HG03521 (cell line): ENCODE results near the gene ADGRD1.
"Not testable (repeated sequence)": the region's sequence is repeated elsewhere in the genome, so short reads cannot be mapped to it uniquely, and the experiment has no call there.

Experiments
- ATAC-seq: cut with Tn5 transposase; IDR thresholded peaks from one replicate; pipeline ENCODE4 v1.9.1; 2021; ENCODE audit warnings: mild to moderate bottlenecking, moderate library complexity; ENCODE audit not compliant: unreplicated experiment

ADGRD1 gene

DNA sequence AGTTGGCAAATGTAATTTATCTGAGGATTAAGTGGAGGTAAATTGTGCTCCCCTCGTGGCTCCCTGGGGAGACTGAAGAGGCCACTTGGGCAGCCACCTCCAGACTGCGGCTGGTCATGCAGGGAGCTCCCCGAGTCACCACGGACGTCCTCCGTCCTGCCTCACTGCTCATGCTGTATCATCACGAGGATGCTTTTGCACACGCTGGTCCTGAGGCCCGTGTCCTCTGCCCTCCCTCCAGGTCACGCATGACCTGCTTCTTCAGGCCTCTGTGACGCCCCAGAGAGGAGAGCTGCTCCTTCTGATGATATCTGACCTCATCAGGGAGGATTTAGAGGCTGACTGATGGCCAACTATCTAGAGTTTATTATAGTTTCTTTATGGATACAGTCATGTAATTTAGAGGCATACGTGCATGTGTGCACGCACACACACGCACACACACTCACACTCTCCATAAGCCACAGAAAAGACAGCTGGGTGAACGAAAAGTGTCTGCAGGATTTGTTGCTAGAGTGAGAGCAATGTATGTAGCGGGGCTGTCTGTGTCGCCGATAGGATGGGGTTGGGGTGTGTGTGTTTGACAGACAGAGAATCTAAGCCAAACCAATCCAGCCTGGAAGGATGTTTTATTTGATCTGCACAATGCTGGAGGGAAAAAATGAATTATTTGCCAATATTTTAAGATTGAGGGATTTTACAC lies 160.0 kb downstream of the ADGRD1 start:
- ATAC-seq: no peak

DNA sequence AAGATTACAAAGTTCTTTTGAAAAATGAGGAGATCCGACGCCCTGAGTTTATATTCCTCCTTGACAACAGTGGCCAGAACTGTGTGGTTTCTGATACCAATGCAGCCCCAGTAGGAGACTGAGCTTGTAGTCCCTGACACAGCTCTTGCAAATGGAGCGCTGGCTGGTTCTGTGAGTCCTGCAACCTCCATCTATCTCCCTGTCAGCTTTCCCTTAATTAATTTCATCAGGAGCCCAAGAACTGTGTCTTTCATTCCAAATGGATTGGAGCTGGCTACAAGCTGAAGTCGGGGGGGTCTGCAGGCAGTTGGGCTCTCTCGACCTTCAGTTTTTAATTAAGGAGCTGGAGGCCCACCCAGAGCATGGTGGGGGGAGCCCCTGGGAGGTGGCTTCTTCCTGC lies 160.6 kb downstream of the ADGRD1 start:
- no peak for ATAC-seq

DNA sequence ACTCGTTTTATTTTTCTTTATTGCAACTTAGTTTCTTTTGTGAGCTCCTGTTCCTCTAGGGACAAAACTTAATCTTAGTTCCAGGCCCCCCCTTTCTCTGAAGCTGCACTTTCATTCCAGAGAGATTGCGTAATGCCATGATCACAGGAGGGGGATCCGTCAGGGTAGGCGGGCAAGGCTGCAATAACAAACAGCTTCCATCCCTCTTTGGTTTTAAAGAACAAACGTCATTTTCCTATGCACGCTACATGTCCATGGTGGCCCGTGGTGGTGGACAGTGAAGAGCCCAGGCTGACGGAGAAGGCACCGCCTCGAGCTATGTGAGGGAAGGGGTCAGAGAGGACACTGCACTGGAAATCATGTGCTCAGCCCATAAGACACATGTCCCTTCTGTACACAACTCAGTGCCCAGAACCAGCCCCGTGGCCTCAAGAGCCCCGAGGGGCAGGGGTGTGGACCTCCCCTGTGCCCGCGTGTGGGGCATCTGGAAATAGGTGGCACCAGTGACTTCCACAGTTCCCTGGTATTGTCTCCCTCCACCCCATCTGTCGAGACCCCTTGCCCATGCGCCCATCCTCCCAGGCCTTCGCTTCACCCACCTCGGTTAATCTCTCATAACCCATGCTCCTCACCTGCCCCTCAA lies 161.4 kb downstream of the ADGRD1 start:
- no peak for ATAC-seq

DNA sequence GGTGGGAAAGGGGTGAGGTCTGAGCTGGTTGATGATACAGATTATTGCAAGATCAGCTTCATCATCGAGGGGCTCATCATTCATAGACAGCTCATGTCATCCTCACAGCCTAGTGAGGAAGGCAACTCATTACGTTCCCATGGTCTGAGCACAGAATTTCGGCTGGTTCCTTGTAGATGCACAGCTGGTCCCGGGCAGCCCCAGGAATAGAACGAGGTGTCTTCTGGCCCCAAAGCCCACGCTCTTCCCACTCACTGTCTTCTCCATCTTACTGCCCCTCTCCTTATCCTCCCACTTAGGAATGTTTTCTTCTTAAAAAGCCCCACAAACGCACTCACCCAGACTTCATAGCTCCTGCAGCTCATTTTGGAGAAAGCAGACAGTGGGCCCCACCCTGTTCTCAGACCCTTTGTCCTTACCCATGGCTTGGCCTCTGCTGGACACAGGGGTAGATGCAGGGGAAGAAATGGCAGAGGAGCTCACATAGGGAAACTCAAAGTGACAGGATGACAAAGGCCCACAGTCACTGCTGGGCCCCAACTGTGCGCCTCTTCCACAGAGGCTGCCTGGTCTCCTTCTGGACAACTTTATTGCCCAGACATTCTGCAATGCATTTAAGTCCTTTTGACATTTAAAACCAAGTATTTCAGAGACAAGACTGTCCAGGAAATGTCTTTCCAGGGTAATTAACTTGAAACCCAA lies 162.2 kb downstream of the ADGRD1 start:
- ATAC-seq: no peak

DNA sequence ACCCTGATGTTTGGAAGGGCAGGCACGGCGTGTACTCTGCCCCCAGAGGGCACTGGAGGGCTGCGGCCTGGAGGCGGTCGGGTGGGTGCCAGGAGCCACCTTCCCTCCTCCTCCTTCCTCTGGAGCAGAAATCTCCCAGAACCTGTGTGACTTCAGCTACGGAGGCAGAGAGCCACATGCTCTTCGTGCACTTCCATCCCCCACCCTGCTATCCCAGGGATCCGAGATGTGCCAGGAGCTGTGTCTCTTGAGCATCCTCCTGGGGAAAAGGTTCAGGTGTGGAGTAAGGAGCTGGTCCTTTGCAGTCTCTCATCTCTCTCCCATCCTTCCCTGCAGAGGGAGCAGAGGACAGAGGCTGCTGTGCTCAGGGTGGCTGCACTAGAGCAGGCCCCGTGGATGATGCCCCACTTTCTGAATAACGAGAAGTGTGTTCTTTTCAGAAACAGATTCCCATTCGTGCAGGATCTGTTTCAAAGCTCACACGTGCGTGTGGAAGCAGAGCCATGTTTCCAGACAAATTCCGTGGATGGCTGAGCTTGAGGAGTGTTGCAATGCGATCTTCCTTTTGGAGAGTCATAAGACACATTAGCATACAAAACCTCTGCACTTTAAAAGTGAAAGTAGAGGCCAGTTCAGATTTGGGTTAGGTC lies 162.9 kb downstream of the ADGRD1 start:
- ATAC-seq: no peak

DNA sequence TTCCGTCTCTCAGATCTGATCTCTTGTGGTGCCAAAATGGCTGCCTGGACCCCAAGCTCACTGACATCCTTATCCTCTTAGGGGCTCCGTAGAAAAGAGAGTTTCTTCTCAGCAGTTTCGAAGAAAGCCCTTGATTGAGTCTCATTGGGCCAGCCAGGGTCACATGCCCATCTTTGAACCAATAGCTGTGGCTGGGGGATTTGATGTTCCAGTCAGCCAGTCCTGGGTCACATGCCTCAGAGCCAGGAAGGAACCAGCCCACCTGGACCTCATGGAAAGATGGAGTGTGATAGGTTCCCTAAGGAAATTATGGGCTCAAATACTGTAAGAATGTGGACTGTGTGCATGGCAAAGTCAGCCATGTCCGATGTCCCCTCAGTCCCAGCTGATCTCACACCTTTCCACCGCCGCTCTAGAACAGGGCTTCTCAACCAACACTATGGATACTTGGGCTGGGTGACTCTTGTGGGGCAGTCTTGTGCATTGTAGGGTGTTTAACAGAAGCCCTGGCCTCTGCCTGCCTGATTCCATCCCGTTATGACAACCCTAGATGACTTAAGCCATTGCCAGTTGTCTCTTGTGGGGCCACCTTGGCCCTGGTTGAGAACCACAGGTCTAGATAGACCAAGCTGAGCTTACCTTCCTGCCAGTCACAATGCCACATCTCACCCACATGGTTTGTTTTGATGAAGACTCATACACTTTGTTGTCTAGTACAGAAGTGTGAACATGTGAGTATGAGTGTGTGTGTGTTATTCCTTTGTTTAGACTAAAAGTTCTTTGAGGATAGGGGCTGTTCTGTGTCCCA lies 163.9 kb downstream of the ADGRD1 start:
- no peak for ATAC-seq

DNA sequence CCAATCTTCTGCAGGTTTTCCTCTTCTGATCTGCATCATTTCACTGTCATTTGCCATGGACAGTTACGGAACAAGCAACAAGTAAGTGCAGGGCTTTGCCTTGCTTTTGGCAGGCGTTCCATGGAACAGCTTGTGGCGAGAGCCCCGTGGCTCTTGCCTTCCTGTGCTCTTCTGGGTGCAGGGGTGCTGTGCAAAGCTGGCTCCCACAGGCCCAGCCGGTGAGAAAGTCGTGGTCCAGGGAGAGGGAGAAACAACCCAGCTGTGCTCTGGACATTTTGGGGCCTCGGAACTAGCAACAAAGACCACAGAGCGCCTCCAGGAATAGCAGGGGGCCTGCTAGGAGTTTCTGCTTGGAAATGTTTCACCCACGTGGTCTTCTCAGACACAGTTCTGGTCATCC lies 164.7 kb downstream of the ADGRD1 start:
- no peak for ATAC-seq

DNA sequence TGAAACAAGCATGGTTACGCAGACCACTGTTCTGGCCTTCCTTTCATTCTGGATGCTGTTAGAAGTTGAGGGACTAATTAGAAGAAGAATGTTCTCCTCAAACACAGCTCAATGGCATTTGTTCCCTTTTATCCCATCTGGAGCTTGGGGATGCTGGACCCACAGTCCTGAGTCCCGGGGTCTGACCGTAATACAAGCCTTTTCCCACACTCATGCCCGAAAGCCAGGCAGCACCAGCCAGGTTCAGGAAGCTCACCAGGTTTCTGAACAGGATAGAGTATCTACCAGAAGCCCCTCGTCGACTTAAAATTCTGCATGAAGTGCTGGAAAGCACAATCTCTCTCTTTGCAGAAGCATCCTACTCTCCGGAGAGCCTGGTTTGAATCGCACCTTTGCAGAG lies 165.6 kb downstream of the ADGRD1 start:
- not testable (repeated sequence) for ATAC-seq

DNA sequence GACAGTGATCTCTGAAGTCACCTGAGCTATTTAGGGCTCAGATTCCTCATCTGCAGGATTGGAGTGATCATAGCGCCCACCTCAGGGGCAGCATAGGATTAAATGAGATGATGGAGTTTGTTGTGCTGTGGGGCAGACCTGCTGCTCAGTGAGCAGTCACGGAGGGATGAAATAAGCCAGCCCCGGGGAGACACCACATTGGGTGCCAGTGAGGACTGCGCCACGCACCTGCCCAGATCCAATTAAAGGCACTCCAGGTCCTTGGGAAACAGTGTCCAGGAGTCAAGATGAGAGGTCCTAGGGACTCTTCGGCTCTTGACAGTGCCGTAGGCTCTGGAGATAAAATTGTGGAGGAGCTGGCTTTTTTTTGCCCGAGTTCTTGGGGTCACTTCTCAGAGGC lies 166.2 kb downstream of the ADGRD1 start:
- ATAC-seq: no peak

DNA sequence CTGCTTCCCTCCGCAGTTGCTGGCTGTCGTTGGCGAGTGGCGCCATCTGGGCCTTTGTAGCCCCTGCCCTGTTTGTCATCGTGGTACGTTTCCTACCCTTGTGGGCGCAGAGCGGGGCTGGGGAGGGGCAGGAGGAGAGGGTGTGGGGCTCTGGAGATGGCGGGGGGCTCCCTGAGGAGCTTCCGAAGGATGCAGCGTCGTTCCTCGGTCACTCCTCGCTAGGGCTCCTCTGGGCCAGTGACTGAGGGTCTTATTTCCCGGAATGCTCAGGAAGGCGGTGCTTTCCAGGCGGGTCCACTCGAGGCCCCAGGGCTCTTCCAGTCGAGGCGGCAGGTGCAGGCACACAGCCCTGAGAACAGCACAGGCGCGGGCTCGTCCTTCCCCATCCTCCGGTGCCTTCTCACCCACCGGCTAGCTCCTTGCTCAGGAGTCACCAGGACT lies 167.1 kb downstream of the ADGRD1 start:
- no peak for ATAC-seq

DNA sequence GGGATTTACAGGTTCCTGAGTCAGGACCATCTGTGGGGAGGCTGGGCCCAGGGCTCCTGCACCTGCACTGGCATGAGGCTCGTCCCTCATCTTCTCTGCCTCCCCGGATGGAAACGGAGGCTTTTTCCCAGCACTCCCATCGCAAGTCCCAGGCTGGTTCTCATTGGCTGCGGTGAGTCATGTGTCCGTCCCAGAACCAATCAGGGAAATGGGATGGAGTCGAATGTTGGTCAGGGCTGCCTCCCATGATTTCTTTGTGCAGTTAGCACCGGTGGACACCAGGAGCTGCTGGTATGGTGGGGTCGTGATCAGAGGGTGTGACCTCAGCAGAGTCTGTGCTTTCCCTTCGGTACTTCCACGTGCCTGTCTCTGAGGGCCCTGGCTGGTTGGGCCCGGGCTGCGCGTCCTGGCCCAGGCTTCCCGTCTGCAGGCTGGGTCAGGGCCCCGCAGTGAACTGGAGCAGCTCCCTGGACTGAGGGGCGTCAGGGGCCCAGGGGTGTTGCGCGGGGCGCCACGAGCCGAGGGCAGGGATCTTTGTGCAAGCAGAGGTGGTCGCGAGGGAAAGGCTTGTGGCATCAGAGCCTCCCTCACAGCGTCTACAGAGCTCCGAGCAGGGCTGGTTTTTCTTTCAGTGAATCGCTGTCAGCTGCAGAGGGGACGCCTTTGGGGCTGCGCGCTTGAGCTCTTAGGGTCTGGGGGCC lies 168.1 kb downstream of the ADGRD1 start:
- ATAC-seq: no peak

DNA sequence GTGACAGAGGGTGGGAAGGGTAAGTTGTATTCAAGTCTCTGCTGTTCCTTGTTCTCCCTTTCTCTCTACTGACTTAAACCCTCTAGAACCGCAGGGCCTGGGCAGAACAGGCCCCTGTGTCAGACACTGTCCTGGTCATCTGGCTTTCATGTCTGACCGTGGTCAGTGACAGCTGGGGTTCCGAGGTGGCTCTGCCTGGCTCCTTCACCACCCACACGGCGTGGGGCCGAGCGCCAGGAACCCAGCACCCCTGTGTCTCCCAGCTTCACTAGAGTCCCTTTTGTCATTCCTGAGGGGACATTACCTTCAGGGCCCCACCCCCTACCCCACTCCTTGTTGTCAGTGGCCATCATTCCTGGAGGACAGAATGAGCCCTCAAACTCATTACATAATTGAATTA lies 168.9 kb downstream of the ADGRD1 start:
- no peak for ATAC-seq

DNA sequence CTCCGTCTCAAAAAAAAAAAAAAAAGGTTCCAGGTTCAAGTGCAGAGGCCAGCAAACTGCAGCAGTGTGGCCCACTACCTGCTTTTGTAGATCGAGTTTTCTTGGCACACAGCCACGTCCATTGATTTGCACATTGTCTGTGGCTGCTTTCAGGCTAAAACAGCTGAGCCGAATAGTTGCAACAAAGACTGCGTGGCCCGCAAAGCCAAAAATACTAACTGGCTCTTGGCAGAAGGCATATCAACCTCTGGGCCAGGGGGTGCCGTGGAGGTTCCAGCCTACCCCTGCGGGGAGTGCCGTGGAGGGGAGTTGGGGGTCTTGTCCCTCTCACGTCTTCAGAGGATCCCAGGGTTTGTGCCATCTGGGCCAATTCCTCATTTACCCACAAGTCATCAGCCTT lies 170.1 kb downstream of the ADGRD1 start:
- no peak for ATAC-seq

DNA sequence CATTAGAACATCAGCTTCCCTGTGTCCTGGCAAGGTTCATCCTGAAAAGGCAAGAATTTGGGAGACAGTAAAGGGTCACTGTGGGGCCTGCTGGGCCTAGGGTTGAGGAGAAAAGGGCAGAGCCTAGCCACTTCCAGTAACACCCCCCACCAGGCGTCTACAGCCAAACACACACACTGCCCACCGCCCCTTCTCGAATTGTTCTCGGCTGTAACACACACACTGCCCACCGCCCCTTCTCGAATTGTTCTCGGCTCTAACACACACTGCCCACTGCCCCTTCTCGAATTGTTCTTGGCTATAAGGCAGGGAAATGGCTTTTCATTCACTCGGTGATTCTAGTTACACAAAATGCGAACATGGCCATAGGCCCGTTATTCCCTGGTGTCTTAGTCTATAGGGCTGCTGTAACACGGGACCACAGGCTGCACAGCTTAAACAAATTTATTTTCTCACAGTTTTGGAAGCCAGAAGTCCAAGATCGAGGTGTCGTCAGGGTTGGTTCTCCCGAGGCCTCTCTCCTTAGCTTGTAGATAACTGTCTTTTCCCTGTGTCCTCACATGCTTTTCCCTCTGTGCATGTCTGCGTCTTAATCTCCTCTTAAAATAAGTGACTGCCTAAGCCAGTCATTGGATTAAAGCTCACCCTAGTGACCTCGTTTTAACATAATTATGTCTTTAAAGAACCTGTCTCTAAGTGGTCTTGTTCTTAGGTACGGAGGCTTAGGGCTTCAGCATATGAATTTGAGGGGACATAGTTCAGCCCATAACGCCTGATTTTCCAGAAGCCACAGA lies 171.0 kb downstream of the ADGRD1 start:
- no peak for ATAC-seq

DNA sequence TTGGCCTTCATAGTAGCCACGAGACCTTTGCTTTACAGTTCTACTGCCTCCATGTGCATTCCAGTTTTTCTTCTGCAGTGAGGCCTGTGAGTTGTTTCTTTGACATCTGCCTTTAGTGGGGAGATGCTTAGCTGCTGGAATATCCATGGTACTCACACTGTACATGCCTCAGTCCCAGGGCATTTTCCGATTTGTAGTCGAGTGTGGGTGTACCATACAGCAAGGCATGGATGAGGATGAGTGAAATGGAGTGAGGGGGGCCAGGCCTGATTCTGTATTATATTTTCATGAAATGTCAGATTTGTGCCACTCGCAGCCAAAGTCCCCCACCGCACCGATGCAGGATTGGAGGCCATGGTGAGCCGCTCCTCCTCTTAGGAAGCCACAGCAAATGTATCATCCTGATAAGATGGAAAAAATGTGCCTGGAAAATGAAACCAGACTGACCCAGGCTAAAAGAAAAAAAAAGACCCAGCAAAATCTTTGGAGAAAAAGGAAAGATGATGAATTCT lies 173.0 kb downstream of the ADGRD1 start:
- ATAC-seq: no peak

DNA sequence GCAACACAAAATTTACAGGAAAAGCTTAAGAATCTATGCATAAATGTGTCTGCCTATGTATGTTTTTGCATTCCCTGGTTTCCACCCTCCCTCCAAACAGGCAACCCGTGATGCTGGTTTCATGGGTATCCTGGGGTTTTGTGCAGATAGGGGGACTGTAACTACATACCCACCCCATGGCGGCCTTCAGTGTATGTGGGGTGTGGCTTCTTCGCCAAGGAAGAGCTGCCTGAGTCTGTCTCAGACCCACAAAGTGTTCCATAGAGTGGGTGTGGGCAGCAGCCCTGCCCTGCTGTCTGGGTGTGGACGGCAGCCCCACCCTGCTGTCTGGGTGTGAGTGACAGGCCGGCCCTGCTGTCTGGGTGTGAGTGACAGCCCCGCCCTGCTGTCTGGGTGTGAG lies 174.8 kb downstream of the ADGRD1 start:
- no peak for ATAC-seq

DNA sequence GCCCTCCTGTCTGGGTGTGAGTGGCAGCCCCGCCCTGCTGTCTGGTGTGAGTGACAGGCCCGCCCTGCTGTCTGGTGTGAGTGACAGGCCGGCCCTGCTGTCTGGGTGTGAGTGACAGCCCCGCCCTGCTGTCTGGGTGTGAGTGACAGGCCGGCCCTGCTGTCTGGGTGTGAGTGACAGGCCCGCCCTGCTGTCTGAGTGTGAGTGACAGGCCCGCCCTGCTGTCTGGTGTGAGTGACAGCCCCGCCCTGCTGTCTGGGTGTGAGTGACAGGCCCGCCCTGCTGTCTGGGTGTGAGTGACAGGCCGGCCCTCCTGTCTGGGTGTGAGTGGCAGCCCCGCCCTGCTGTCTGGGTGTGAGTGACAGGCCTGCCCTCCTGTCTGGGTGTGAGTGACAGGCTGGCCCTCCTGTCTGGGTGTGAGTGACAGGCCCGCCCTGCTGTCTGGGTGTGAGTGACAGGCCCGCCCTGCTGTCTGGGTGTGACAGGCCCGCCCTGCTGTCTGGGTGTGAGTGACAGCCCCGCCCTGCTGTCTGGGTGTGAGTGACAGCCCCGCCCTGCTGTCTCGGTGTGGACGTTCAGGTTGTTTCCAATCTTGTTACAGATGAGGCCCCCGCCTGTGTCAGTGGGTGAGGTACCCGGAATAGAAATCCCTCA lies 175.4 kb downstream of the ADGRD1 start:
- not testable (repeated sequence) for ATAC-seq

DNA sequence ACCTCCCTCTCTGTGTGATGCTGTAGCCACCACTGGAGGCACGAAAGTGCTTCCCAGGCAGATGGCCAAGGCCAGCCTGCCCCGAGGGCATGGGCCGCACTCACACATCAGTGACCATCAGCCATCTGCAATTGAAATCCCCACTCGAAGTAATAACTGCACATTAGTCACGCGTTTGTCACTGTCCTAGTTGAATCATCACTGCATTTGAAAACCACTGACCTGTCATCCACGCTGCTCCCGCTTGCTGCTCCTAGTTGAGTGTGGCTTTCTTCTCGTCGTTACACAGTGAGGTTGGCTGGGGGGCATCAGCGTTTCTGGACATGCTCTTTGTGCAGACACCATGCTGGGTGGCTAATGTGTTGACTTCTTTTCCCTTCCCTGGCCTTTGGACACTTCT lies 176.1 kb downstream of the ADGRD1 start:
- no peak for ATAC-seq
